Upper lobe of right lung (tissue), 1 donor: ENCODE measurements around the gene LOXHD1. TPM values are rescaled to one million over a fixed set of nuclear protein-coding genes. Genes with fewer than 3 reads are reported as not detected.

ENCODE experiments used
- ATAC-seq: fragments of 200-7000 bp; cut with Tn5 transposase; one replicate; pipeline ENCODE4 v1.9.1; 2020; ENCODE audit warnings: mild to moderate bottlenecking, moderate library complexity
- DNase-seq: peaks from one replicate; pipeline ENCODE4 v3.0.0-alpha.2; 2020
- H3K27ac ChIP-seq: fragments of 200-600 bp; one replicate; pipeline ENCODE4 v1.8.0; 2022
- H3K27me3 ChIP-seq: fragments of 200-600 bp; one replicate; pipeline ENCODE4 v1.8.0; 2022; ENCODE audit warnings: mild to moderate bottlenecking
- H3K36me3 ChIP-seq: fragments of 200-600 bp; one replicate; pipeline ENCODE4 v1.8.0; 2022
- H3K4me1 ChIP-seq: fragments of 200-600 bp; one replicate; pipeline ENCODE4 v1.8.0; 2022
- H3K4me3 ChIP-seq: fragments of 200-600 bp; one replicate; pipeline ENCODE4 v1.8.0; 2022; ENCODE audit warnings: mild to moderate bottlenecking
- H3K9me3 ChIP-seq: fragments of 200-600 bp; one replicate; pipeline ENCODE4 v1.8.0; 2022
- intact Hi-C: fragments of 100-400 bp; cut with DNase I; formaldehyde crosslinking; loops from one replicate; pipeline ENCODE4 v1.11.0; 2022
- total RNA-seq: library from RNA; stranded (reverse); fragmentation: NEBNext Ultra II Directional; extraction: Animal tissue kit (Norgen Biotek cat#: 25700); gene quantifications from one replicate; pipeline ENCODE4 v1.2.1, GENCODE V29; 2021
- TF ChIP-seq, protein P1 (sequence below): fragments of 200-600 bp; IDR thresholded peaks from one replicate; pipeline ENCODE4 v1.8.0; 2022; ENCODE audit warnings: antibody characterized with exemption
- donor health status: DM: no; HTN: yes; CAD: no; lungs with severe emphysema.

LOXHD1 gene
- total RNA-seq, 1 donor from 2014 or later: 2.7 TPM

DNA sequence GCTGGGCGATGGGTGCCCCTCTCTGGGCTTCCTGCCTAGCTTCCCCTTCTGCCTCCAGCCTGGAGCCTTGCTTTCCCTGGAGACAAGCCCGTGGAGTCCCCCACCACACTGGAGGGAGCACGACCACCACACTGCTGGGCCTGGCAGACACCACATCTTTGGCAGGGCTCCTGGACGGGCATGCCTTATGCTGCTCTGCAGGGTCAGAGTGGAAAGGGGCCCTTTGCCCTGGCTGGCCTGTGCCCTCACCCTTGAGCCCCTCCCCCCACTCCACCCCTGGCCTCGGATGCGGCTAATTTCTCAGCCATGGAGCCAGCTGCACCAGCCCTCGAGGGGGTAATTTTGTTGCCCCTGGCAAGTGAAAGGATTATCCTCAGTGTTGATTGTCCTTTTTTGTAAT, 194.5 kb downstream of the LOXHD1 start:
- no peak for DNase-seq
- no peak overlapping the region for H3K27ac ChIP-seq

DNA sequence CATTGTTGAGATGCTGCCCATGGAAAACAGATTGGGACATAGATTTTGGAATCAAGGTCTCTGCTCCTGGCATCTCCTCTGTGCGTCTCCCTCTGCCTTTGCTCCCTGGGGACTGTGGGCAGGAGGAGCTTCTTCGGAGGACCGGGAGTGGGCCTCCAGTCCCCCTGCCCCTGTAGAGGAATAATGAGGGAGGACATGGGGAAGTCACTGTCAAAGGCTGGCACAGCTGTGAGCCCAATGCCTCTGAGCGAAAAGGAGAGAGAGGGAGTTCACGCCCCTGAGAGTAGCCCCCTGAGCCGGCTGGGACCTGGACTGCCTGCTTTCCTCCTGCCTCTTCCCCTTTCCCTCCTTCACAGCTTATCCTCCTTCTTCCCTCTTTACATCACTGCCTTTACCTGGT, 195.0 kb downstream of the LOXHD1 start:
- H3K27ac ChIP-seq: no peak overlapping the region
- no peaks in the 10 kb centered on the region for H3K27me3 ChIP-seq
- no peak for ATAC-seq
- H3K9me3 ChIP-seq: no peaks in the 10 kb centered on the region
- no peaks in the 10 kb centered on the region for H3K4me1 ChIP-seq
- no peak for DNase-seq
- intact Hi-C loops: no loop called here
- no peaks in the 10 kb centered on the region for H3K36me3 ChIP-seq
- TF ChIP-seq, protein P1, sequence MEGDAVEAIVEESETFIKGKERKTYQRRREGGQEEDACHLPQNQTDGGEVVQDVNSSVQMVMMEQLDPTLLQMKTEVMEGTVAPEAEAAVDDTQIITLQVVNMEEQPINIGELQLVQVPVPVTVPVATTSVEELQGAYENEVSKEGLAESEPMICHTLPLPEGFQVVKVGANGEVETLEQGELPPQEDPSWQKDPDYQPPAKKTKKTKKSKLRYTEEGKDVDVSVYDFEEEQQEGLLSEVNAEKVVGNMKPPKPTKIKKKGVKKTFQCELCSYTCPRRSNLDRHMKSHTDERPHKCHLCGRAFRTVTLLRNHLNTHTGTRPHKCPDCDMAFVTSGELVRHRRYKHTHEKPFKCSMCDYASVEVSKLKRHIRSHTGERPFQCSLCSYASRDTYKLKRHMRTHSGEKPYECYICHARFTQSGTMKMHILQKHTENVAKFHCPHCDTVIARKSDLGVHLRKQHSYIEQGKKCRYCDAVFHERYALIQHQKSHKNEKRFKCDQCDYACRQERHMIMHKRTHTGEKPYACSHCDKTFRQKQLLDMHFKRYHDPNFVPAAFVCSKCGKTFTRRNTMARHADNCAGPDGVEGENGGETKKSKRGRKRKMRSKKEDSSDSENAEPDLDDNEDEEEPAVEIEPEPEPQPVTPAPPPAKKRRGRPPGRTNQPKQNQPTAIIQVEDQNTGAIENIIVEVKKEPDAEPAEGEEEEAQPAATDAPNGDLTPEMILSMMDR: no peak
- H3K4me3 ChIP-seq: no peak overlapping the region

More for the DNA sequence above, 194.5 kb downstream of the LOXHD1 start:
- no peaks in the 10 kb centered on the region for H3K9me3 ChIP-seq
- H3K27me3 ChIP-seq: no peaks in the 10 kb centered on the region
- TF ChIP-seq, protein P1: no peak
- peak; percentile 13 for ATAC-seq
- H3K36me3 ChIP-seq: no peaks in the 10 kb centered on the region
- intact Hi-C loops: no loop called here
- no peak overlapping the region for H3K4me3 ChIP-seq
- H3K4me1 ChIP-seq: no peaks in the 10 kb centered on the region

DNA sequence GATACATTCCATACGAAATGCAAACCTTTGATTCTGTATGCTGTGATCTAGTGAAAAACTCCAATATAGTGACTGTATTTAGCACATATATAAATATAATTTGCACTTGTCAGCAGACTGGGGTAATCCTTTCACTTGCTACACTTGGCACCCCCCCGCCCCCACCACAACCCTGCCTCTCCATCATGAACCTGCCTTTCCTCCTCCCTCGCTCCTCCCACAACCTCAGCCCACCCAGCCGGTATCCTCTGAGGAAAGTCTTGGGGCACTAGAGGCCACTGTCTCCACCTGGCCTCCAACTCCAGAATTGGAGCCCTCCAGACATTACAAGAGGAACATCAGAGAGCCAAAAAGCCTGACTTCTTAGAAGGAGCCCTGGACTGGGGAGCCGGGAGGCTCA, 196.3 kb downstream of the LOXHD1 start:
- no peaks in the 10 kb centered on the region for H3K27me3 ChIP-seq
- TF ChIP-seq, protein P1: no peak
- ATAC-seq (no peak), DNase-seq (no peak)
- H3K27ac ChIP-seq: no peak overlapping the region
- H3K36me3 ChIP-seq: no peaks in the 10 kb centered on the region
- intact Hi-C loops: no loop called here
- H3K4me3 ChIP-seq: no peak overlapping the region
- H3K9me3 ChIP-seq: no peaks in the 10 kb centered on the region
- H3K4me1 ChIP-seq: no peaks in the 10 kb centered on the region

DNA sequence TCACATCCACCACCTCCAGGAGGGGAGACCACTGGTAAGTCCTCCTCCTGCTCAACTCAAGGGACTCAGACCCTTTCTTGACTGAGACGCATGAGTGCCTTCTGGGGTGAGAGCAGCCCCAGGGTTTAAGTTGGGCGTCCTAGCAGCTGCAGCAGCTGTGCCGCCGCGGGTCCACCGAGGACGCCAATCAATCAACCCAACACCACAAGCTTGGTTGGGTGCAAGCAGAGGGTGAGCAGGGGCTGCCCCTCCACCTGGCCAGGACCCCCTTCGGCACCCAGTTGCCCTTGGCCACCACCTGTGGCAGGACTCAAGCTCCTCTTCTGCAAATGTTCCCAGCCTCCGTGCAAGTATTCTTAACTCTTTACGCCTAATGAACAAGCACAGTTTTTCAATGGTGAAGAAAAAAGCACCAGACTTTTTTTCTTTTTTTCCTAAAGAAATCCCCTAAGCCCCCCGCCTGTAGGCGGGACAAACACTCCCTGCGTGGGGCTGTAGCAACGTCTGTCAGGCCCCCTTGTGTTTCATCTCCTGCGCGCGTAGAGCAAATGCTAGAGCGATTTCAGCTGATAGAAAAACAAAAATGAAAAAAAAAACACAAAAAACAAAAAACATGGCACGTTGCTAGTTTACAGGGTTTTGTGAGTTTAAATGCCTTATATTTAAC, 197.1 kb downstream of the LOXHD1 start:
- no peaks in the 10 kb centered on the region for H3K9me3 ChIP-seq
- H3K27ac ChIP-seq: no peak overlapping the region
- DNase-seq (no peak), ATAC-seq (no peak)
- no peak overlapping the region for H3K4me3 ChIP-seq
- H3K4me1 ChIP-seq: no peaks in the 10 kb centered on the region
- no peaks in the 10 kb centered on the region for H3K36me3 ChIP-seq
- intact Hi-C loops: no loop called here
- H3K27me3 ChIP-seq: no peaks in the 10 kb centered on the region
- TF ChIP-seq, protein P1: no peak

DNA sequence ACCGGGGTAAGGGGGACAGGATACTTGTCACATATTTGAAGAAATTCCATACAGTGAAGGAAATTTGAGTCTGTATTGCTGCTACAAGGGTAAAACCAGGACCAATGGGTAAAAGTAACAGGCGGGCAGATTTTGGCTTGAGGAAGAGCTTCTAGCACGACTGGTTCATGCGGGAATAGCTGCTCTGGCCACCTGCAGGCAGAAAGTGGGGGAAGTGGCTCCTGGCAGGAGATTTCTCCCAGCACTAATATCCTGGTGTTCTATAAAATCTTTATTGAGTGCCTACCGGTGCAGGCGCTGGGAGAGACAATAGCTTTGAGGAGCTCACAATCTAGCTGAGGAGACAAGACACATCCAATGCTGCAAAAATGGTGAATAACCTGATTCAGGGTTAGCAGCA, 198.5 kb downstream of the LOXHD1 start:
- no peak overlapping the region for H3K27ac ChIP-seq
- DNase-seq (no peak), ATAC-seq (no peak)
- H3K36me3 ChIP-seq: no peaks in the 10 kb centered on the region
- no peaks in the 10 kb centered on the region for H3K4me1 ChIP-seq
- intact Hi-C loops: no loop called here
- H3K27me3 ChIP-seq: no peaks in the 10 kb centered on the region
- no peaks in the 10 kb centered on the region for H3K9me3 ChIP-seq
- H3K4me3 ChIP-seq: no peak overlapping the region
- TF ChIP-seq, protein P1: no peak

DNA sequence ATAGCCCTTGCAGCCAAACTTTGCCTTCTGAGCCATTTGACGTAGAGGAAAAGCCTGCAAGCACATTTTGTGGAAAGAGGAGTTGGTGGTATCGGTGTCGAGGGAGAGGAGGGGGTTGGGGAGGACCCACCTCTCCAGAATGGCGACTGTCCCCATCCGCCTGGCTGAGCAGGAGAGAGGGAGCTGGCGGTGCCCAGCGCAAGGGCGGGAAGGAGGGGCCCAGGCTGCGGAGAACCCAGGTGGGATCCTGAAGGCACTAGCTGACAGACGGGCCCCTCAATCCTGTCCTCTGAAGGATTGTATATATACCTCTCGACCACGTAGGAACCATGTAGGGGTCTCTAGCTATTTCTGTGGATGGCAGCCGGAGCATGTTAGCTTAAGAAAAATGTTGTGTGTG, 200.3 kb downstream of the LOXHD1 start:
- Histone ChIP-seq H3K9me3 (no peaks in the 10 kb centered on the region), H3K27me3 (no peaks in the 10 kb centered on the region), H3K4me3 (no peak overlapping the region), H3K4me1 (no peaks in the 10 kb centered on the region), H3K27ac (no peak overlapping the region), H3K36me3 (no peaks in the 10 kb centered on the region)
- intact Hi-C loops: no loop called here
- TF ChIP-seq, protein P1: no peak
- DNase-seq (no peak), ATAC-seq (no peak)
